GM12891 (cell line): ENCODE measurements around the gene ADAMTSL1.
"Not testable (repeated sequence)": the region's sequence is repeated elsewhere in the genome, so short reads cannot be mapped to it uniquely, and the experiment has no call there.

Experiments
- DNase-seq: peaks from one replicate; pipeline ENCODE4 v3.0.0; 2011; ENCODE audit warnings: low spot score; ENCODE audit not compliant: insufficient read length
- FAIRE-seq: peaks from 2 replicates; lab custom pipeline; 2011; peaks lifted over from hg19 to GRCh38; lab: Jason Lieb, UNC
- PAX5 ChIP-seq: IDR thresholded peaks from 2 replicates; pipeline ENCODE4 v1.6.1; 2011; ENCODE audit warnings: low read length, moderate library complexity, mild to moderate bottlenecking; ENCODE audit not compliant: insufficient read depth, severe bottlenecking
- POLR2A ChIP-seq: IDR thresholded peaks from 2 replicates; pipeline ENCODE4 v1.6.1; 2011; ENCODE audit warnings: low read depth, low read length, control low read depth
- POLR2AphosphoS5 ChIP-seq: IDR thresholded peaks from 2 replicates; pipeline ENCODE4 v1.6.1; 2011; ENCODE audit warnings: low read depth, low read length, control low read depth
- POU2F2 ChIP-seq: IDR thresholded peaks from 2 replicates; pipeline ENCODE4 v1.6.1; 2011; ENCODE audit warnings: low read depth, mild to moderate bottlenecking, control low read depth, low read length, moderate library complexity
- SPI1 ChIP-seq: IDR thresholded peaks from 2 replicates; pipeline ENCODE4 v1.6.1; 2011; ENCODE audit warnings: low read depth, low read length, control low read depth
- TAF1 ChIP-seq: IDR thresholded peaks from 2 replicates; pipeline ENCODE4 v1.6.1; 2011; ENCODE audit warnings: low read depth, low read length, control low read depth

Gene ADAMTSL1

DNA sequence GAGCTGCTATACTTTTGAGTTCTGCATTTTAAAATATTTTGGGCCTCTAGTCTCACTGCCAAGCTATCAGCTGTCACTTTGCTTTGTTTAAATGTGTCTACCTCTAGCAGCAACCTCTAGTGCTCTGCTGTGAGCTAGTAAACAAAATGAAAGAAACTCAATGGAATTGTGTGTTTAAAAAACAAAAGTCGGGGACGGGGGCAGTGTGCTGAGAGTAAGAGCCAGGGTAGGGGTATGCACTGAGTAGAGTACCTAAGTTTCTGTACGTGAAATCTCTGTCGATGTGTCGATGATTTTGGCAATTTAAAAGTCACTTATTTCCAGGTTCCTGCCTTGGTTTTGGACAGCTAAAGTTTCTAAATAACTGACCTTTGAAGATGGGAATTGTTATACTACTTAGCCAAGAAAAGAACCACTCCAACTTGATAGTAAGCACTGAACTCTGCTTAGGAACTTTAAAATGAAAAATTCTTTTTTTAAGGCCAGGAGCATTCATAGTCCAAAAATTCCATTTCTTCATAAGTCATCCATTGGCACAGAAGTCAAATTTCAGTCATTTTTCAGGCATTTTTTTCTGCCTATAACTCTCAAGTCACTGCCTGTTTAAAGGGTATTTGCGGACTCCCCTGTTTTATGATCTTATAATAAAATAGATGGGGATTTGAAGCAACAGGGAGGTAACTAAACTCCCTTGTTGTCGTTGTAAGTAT, 447.6 kb downstream of the ADAMTSL1 start:
- TF ChIP-seq POLR2A (no peak), TAF1 (no peak), POU2F2 (no peak), PAX5 (no peak), POLR2AphosphoS5 (no peak), SPI1 (no peak)
- no peak for FAIRE-seq
- no peak for DNase-seq

DNA sequence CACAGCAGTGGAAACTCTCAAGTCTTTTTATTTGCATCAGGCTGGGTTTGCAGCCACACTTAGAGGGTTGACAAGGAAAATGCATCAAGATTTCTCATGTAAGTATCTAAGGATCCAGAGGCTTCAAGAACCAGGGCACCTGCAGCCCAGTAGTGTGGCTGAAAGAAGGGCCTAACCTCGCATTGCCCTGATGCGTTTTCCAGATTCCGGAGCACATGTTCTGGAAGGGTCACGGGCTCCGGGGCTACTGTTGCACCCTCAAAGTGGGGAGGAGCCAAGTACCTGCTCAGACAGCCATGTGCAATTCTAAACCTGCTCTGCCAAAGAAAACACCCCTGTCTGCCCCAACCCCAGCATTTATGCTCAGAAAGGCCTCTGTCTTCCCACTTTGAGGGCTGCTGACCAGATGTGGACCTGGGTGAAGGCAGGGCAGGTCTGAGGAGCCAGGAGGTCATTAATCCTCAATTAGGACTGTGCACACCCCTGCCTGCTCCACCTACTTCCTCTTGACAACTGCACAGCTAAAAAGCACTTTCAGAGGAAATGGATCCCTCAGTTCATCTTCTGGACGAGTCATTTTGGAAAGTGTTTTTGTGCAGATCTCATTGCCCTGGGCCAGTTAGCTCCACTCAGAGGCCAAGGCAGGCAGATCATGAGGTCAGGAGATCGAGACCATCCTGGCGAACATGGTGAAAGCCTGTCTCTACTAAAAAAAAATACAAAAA, 448.4 kb downstream of the ADAMTSL1 start:
- TF ChIP-seq POLR2A (no peak), POLR2AphosphoS5 (no peak), TAF1 (no peak), PAX5 (no peak), SPI1 (no peak), POU2F2 (no peak)
- DNase-seq (no peak), FAIRE-seq (no peak)

DNA sequence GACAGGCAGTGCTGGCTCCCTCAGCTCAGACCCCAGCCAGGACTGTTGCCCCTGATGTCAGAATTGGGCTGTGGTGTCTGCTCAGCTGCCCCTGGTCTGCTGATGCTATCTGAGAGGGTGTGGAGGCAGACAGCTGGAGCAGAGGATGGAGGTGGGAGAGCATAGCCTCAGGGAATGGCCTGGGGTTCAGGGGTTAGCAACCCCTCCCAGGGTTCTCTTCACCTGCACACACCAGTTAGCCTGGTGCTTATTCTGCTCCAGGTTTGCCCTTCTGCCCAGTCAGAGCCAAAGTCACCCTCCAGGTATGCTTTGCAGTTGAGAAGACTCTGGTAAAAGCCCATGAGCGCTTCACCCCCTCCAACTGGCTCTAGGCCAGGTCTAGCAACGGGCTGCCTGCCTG, 449.2 kb downstream of the ADAMTSL1 start:
- DNase-seq (no peak), FAIRE-seq (no peak)
- TF ChIP-seq PAX5, result no peak
- TF ChIP-seq POLR2AphosphoS5, result no peak
- TF ChIP-seq SPI1, result no peak
- TF ChIP-seq TAF1, result no peak
- TF ChIP-seq POLR2A, result no peak
- TF ChIP-seq POU2F2, result no peak

DNA sequence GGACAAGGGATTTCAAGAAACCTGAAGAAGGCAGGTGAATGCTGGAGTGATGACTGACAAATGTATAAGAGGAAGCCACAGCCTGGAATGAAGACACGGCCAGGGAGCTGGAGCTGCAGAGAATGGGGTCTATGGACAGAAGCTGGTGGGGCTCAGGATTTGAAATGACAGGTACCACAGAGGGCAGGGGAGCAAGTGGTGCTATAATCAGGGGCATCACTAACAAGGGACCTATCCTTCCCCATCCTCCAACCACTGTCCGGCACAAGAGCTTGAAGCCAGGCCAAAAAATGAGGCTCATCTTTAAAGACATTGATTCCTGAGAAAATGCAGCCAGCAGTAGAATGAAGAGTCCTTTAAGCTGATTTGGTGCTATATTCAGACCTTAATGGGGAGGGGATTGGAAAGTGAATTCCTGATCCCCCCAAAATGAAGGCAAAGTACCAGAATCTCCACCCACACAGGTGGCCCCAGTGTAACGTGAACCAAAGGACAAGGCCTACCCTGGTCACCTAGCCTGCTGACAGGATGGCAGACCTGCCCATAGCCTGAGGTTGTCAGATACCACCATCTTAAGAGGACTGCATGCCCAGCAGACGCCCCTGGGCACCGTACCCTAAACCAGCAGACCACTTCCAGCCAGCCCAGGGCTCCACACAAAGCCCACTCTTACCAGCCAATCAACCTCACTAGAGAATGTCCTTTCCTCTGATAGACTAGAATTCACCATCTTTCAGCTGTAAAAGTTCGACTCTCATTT, 449.9 kb downstream of the ADAMTSL1 start:
- TF ChIP-seq TAF1 (no peak), PAX5 (no peak), POU2F2 (no peak), SPI1 (no peak), POLR2A (no peak), POLR2AphosphoS5 (no peak)
- no peak for FAIRE-seq
- no peak for DNase-seq

DNA sequence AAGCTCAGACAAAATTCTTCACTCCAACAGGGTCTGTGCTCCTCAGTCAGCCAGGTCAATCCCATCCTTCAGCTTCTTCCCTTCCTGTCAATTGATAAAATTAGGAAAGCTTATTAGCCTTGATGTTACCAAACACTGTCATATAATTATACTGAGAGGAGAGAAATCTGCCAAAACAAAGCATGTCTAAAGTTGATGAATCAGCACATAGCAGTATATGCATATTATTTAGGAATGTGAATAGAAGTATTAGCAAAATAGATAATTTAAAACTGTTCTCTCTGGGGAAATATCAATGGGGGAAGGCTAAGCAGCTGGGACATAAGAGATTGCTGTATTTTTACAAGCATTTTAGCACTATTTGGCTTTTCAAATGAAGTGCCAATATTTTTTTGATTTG, 451.9 kb downstream of the ADAMTSL1 start:
- TF ChIP-seq TAF1, result no peak
- no peak for TF ChIP-seq PAX5
- no peak for TF ChIP-seq POU2F2
- no peak for TF ChIP-seq POLR2A
- no peak for TF ChIP-seq POLR2AphosphoS5
- TF ChIP-seq SPI1, result no peak
- FAIRE-seq, result no peak
- no peak for DNase-seq

DNA sequence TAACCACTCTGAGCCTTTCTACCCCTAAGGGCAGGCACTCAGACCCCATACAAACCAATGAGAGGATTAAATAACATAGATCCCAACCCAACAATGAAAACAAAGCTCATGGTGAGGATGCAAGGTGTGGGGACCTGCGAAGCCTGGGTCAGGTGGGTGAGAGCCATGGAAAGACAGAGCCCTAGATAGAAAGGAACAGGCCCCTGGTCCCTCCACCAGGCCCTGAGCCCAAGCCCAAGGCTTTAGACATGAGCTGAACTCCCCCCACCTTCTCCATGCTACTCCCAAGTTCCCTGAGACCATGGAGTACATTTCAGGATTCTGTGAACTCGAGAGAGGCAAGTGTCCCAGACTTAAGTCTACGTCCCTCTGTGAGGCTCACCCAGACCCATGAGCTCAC, 452.6 kb downstream of the ADAMTSL1 start:
- no peak for FAIRE-seq
- no peak for DNase-seq
- TF ChIP-seq POLR2A, result no peak
- no peak for TF ChIP-seq SPI1
- no peak for TF ChIP-seq POU2F2
- no peak for TF ChIP-seq TAF1
- TF ChIP-seq POLR2AphosphoS5, result no peak
- no peak for TF ChIP-seq PAX5

DNA sequence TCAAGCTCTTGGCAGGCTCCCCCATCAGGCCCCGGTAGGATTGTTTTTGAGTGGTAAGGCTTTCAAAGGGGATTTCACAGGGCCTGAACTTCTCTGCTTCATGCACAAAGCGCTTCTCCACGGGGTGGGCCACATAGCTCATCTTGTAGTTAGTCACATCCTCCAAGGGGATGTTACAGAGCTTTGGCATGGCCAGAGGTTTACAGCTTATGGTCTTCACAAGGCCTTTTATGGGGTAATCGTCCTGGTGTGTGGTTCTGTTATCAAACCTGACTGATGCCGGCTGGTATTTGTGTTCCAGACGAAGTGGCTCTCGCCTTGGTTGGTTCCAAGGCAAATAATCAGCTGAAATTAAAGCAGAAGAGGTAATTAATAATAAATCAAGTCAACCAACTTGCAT, 454.8 kb downstream of the ADAMTSL1 start:
- FAIRE-seq (no peak), DNase-seq (no peak)
- TF ChIP-seq POU2F2 (no peak), PAX5 (no peak), TAF1 (no peak), POLR2AphosphoS5 (no peak), POLR2A (no peak), SPI1 (no peak)

DNA sequence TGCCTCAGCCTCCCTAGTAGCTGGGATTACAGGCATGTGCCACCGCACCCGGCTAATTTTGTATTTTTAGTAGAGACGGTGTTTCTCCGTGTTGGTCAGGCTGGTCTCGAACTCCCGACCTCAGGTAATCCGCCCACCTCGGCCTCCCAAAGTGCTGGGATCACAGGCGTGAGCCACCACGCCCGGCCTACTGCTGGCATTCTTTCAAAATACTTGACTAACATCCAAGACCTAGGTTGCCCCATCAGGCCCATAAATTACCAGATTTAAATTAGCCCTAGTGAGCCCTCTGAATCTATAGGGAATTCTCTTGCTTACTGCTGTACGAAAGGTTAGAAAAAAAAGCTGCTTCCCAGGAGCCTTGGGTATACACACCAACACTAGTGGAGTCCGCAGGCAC, 456.7 kb downstream of the ADAMTSL1 start:
- not testable (repeated sequence) for DNase-seq, FAIRE-seq

DNA sequence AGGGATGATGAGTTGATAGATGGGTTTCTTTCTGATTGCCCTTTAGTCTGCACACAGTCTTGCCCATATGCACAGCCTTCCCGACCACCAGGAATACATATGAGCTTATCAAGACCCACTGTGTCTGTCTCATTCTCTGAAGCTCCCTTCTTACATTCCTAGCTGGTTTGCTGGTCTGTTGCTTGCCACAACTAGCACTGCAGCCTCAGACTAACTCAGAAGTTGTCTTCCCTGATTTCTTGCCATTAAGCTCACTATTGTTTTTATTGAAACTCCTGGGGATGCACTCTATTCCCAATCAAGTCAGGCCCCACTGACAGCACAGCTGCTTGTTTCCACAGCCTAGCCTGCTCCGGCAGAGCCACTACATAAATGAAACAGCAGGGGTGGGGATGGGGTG, 461.6 kb downstream of the ADAMTSL1 start:
- no peak for DNase-seq
- TF ChIP-seq TAF1 (no peak), SPI1 (no peak), PAX5 (no peak)
- FAIRE-seq, result no peak

DNA sequence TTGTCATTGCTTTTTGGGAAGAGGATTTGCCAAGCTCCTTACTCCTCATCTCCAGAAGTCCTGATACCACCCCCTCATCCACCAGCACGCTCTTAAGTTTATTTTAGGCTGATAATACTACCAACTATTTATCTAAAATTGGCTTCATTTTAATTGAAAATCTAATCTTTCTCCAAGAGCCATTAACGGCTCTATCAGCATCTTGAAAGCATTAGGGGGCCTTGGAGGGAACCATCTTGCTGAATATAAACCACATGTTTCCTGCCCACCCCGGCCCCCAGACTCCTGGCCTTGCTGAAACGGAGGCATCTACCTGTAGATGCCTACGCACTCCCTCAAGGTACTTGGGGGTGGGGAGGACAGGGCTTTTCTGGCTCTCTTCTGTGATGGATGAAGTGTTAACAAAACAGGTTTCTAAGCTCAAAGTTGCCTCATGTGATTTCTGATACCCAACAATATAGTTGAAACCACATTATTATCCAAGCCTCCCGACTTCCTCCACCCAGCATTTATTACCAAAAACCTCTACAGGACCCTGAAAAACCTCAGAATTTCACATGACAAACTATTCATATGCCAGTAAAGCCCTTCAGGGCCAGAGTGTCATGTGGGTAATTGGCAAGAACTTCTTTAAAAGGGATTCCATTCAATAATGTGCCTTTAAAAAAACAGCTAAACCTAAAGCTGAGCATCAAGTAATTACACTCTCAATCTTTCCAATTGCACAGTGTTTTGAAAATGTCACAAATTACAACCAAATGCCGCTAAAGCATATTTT, 462.3 kb downstream of the ADAMTSL1 start:
- no peak for TF ChIP-seq PAX5
- no peak for TF ChIP-seq POLR2AphosphoS5
- no peak for TF ChIP-seq POLR2A
- no peak for TF ChIP-seq POU2F2
- no peak for TF ChIP-seq TAF1
- TF ChIP-seq SPI1, result no peak
- FAIRE-seq (no peak), DNase-seq (no peak)
